Measurements from ENCODE around the gene KIF5B. TPM values are rescaled to one million over a fixed set of nuclear protein-coding genes. Genes with fewer than 3 reads are reported as not detected.
A peak's percentile ranks its signal among the peaks of the same experiment; 100 is the strongest.

The KIF5B gene
- total RNA-seq, 4 donors from 2014 or later, result 253 to 317 (median 298) TPM

DNA sequence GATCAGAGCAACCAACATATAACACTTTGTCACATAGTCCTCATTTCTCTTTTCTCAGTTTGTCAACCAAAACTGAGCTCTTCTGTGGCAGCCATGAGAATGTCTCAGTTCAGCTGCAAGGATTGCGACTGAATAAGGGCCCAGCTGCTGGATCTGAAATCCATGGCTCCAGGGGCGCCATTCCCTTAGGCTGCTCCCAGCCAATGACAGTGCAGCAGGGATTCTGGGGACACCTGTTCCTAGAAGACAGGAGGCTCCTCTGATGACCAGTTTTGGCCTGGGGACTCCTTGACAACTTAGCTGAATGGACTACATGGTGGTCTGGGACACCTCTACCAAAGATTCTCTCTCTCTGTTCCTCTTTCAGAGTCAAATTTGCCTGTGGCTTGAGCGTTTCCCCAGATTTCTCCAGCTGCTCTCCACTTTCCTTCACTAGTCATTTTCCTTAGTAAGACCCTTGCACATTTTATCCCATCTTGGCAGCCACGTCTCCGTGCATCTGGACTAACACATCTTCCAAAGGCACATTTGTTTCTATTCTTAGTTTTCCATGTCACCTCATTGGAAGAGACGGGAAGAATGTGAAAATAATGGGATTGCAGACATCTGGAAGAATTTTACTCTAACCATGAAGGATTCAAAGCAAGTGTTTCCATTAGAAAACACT, 28.1 kb upstream of the KIF5B start:
- H3K27me3 ChIP-seq, result no peaks in the 10 kb centered on the region
- no peak overlapping the region for H3K4me3 ChIP-seq
- no peak for DNase-seq (ENCODE audit: extremely low spot score)
- TF ChIP-seq, protein P1, sequence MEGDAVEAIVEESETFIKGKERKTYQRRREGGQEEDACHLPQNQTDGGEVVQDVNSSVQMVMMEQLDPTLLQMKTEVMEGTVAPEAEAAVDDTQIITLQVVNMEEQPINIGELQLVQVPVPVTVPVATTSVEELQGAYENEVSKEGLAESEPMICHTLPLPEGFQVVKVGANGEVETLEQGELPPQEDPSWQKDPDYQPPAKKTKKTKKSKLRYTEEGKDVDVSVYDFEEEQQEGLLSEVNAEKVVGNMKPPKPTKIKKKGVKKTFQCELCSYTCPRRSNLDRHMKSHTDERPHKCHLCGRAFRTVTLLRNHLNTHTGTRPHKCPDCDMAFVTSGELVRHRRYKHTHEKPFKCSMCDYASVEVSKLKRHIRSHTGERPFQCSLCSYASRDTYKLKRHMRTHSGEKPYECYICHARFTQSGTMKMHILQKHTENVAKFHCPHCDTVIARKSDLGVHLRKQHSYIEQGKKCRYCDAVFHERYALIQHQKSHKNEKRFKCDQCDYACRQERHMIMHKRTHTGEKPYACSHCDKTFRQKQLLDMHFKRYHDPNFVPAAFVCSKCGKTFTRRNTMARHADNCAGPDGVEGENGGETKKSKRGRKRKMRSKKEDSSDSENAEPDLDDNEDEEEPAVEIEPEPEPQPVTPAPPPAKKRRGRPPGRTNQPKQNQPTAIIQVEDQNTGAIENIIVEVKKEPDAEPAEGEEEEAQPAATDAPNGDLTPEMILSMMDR (IDR thresholded peaks at IDR 0.05), result no peak
- no peak for TF ChIP-seq EP300 (IDR thresholded peaks at IDR 0.05)
- TF ChIP-seq POLR2AphosphoS5 (IDR thresholded peaks at IDR 0.05), result no peak
- WGBS, result 62% methylated on average over 5 of the region's 6 CpGs
- intact Hi-C loops (cut with DNase I), result no loop called here
- no peaks in the 10 kb centered on the region for H3K9me3 ChIP-seq
- peaks cover 0 to 9% (median 1%) of the 10 kb centered on the region in 4 donors for H3K4me1 ChIP-seq
- H3K27ac ChIP-seq (replicated peaks in 1 of 4), result no peak overlapping the region
- H3K36me3 ChIP-seq, result no peaks in the 10 kb centered on the region

DNA sequence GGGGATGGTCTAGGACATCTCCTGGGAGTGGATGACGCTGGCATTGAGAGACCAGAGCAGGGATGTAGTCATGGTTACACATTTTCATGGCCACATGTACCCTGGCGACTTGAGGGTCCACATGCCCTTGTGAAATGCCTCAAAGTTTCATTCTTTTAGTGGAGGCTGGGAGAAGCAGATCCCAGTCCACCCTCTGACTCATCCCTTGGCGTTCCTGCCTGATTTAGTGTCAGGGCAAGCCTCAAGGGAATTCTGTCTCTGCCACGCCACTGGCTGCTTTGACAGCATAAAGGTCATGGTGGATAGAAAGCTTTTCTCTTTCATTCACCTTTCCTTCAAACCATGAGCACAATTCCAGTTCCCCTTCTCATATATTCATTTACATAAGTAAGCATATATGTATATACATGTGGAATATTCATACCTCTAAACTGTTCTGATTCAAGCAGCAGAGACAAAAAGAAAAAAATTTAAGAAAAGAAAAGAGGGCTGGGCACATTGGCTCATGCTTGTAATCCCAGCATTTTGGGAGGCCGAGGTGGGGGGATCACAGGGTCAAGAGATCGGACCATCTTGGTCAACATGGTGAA, 21.8 kb upstream of the KIF5B start:
- no peak overlapping the region for H3K27ac ChIP-seq (replicated peaks in 1 of 4)
- intact Hi-C loops (cut with DNase I), result no loop called here
- TF ChIP-seq, protein P1 (IDR thresholded peaks at IDR 0.05), result no peak
- no peak for TF ChIP-seq POLR2A (IDR thresholded peaks at IDR 0.05; ENCODE audit: low read depth)
- no peak for TF ChIP-seq POLR2AphosphoS5 (IDR thresholded peaks at IDR 0.05)
- TF ChIP-seq EP300 (IDR thresholded peaks at IDR 0.05), result no peak

DNA sequence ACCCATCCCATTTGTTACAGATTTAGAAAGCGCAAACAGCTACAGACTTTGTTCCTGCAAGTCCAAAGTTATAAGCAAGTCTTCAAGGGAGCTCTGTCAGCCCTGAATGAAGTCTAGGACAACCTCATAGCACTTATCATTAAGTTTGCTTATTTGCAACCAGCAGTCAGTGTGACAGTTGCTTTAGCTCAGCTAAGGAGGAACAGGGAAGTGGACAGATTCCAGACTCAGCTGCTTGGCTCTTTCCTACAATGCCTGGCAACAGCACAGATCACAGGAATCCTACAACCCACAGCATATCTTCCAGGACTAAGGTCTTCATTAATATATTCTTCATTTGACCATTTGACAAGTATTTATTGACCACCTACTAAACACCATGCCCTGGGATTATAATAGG, 17.4 kb upstream of the KIF5B start:
- 97% methylated on average over 1 of the region's 1 CpG for WGBS
- intact Hi-C loops (cut with DNase I), result no loop called here

More for the DNA sequence above, 21.8 kb upstream of the KIF5B start:
- Histone ChIP-seq H3K4me3 (no peak overlapping the region), H3K36me3 (no peaks in the 10 kb centered on the region), H3K9me3 (no peaks in the 10 kb centered on the region), H3K27me3 (no peaks in the 10 kb centered on the region), H3K4me1 (peaks cover 3 to 15% (median 9%) of the 10 kb centered on the region in 4 donors)
- peak; percentile 53 for DNase-seq (ENCODE audit: extremely low spot score)
- WGBS, result 55% methylated on average over 6 of the region's 6 CpGs

DNA sequence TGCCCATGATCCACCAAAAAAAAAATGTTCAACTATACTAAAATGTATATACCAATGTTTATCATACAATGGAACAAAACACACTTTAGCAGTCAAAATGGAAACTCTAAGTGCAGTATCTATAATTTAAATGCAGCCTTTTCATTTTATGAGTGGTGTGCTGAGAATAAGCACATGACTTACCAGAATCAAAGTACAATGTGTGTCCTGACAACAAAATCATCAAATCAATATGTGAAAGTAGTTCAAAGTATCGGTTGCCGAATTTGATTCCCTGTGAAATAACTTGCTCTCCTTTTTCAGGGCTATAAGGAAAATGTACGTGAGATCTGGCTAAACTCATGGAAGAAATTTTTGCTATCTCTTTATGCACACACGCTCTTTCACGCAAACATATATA, 16.9 kb upstream of the KIF5B start:
- 90% methylated on average over 5 of the region's 5 CpGs for WGBS

More for the DNA sequence above, 17.4 kb upstream of the KIF5B start:
- no peaks in the 10 kb centered on the region for H3K9me3 ChIP-seq
- H3K4me1 ChIP-seq, result peaks cover 3 to 15% (median 9%) of the 10 kb centered on the region in 4 donors
- no peak overlapping the region for H3K27ac ChIP-seq (replicated peaks in 1 of 4)
- DNase-seq (ENCODE audit: extremely low spot score), result peak; percentile 50
- no peak for TF ChIP-seq POLR2AphosphoS5 (IDR thresholded peaks at IDR 0.05)
- no peak for TF ChIP-seq EP300 (IDR thresholded peaks at IDR 0.05)
- no peak overlapping the region for H3K4me3 ChIP-seq
- H3K36me3 ChIP-seq, result no peaks in the 10 kb centered on the region
- H3K27me3 ChIP-seq, result no peaks in the 10 kb centered on the region

More for the DNA sequence above, 16.9 kb upstream of the KIF5B start:
- no peak overlapping the region for H3K4me3 ChIP-seq
- no peak for DNase-seq (ENCODE audit: extremely low spot score)
- intact Hi-C loops (cut with DNase I), result no loop called here
- H3K9me3 ChIP-seq, result no peaks in the 10 kb centered on the region
- no peaks in the 10 kb centered on the region for H3K27me3 ChIP-seq
- TF ChIP-seq EP300 (IDR thresholded peaks at IDR 0.05) (no peak), POLR2A (IDR thresholded peaks at IDR 0.05; ENCODE audit: low read depth) (no peak), POLR2AphosphoS5 (IDR thresholded peaks at IDR 0.05) (no peak)
- TF ChIP-seq, protein P1 (IDR thresholded peaks at IDR 0.05), result no peak
- no peaks in the 10 kb centered on the region for H3K36me3 ChIP-seq
- no peak overlapping the region for H3K27ac ChIP-seq (replicated peaks in 1 of 4)
- H3K4me1 ChIP-seq, result peaks cover 3 to 12% (median 6%) of the 10 kb centered on the region in 4 donors

All from esophagus muscularis mucosa (tissue), 4 donors.